Type B pancreatic cell (in vitro differentiated cells): ENCODE measurements around the gene PRLR. TPM values are rescaled to one million over a fixed set of nuclear protein-coding genes. Genes with fewer than 3 reads are reported as not detected.

Experiments
- DNase-seq: peaks from one replicate; pipeline ENCODE4 v3.0.0; 2021; ENCODE audit warnings: mixed read lengths; ENCODE audit not compliant: unreplicated experiment; ENCODE audit errors: extremely low spot score
- H3K27ac Mint-ChIP-seq: 2 replicates; pipeline ENCODE4 v1.8.0; 2021; ENCODE audit warnings: mild to moderate bottlenecking, mixed read lengths
- H3K27me3 Mint-ChIP-seq: 2 replicates; pipeline ENCODE4 v1.8.0; 2021; ENCODE audit warnings: mixed read lengths
- H3K36me3 Mint-ChIP-seq: 2 replicates; pipeline ENCODE4 v1.8.0; 2021; ENCODE audit warnings: mixed read lengths
- H3K4me1 Mint-ChIP-seq: one replicate; pipeline ENCODE4 v1.8.0; 2021; ENCODE audit warnings: mixed read lengths; ENCODE audit not compliant: unreplicated experiment
- H3K4me3 Mint-ChIP-seq: 2 replicates; pipeline ENCODE4 v1.8.0; 2021; ENCODE audit warnings: mild to moderate bottlenecking, mixed read lengths
- H3K9me3 Mint-ChIP-seq: 2 replicates; pipeline ENCODE4 v1.8.0; 2021; ENCODE audit warnings: mixed read lengths
- CTCF ChIP-seq: fragments of 200-600 bp; sonication (generic); conservative IDR thresholded peaks from 2 replicates; pipeline ENCODE4 v1.5.0; 2021; ENCODE audit warnings: antibody characterized with exemption, mild to moderate bottlenecking
- total RNA-seq: library from RNA; stranded (reverse); gene quantifications from 2 replicates; pipeline ENCODE4 v1.2.1, GENCODE V29; 2021; ENCODE audit warnings: low replicate concordance

Gene PRLR
- total RNA-seq, 1 donor from 2014 or later: 6.7 TPM

DNA sequence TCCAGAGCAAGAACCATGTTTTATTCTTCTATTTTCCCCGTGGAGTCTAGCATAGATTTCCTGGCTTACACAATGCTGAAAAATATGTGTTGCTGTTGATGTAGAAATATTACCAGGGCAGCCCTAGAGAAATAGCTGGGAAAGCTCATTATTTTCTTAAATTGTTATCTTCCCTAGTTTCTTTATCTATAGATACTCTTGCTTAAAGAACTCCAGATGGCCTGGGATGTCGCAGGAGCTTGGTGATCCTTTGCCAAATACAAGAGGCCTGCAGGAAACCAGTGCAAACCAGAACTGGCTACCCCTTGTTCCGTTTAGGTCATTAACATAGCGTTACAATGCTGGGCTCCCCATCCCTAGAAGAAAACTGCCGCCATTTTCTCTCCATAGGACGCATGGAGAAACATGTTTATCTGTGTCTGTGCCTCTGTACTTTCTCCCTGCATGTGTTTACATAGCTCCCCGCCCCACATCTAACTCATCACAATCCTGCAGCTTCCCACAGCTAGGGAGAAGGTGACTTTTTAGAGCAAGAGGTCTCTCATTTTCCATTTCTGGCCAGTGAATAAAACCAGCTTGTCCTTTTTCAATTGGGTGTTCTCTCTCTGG, 6.4 kb downstream of the PRLR start:
- Mint-ChIP-seq H3K27me3 (peaks cover 3% of the 10 kb centered on the region), H3K27ac (peak overlapping the region; percentile 5)

GRCh38 chr5:35220967-35221366, 9.3 kb downstream of the PRLR start:
- Mint-ChIP-seq H3K9me3 (no peaks in the 10 kb centered on the region), H3K4me3 (no peak overlapping the region), H3K4me1 (peaks cover 14% of the 10 kb centered on the region), H3K36me3 (no peaks in the 10 kb centered on the region), H3K27me3 (no peaks in the 10 kb centered on the region), H3K27ac (no peak overlapping the region)
- DNase-seq: no peak
- no peak for TF ChIP-seq CTCF

More for the DNA sequence above, 6.4 kb downstream of the PRLR start:
- no peaks in the 10 kb centered on the region for H3K9me3 Mint-ChIP-seq
- H3K36me3 Mint-ChIP-seq: no peaks in the 10 kb centered on the region
- H3K4me3 Mint-ChIP-seq: no peak overlapping the region
- no peak for TF ChIP-seq CTCF
- peaks cover 18% of the 10 kb centered on the region for H3K4me1 Mint-ChIP-seq
- no peak for DNase-seq

DNA sequence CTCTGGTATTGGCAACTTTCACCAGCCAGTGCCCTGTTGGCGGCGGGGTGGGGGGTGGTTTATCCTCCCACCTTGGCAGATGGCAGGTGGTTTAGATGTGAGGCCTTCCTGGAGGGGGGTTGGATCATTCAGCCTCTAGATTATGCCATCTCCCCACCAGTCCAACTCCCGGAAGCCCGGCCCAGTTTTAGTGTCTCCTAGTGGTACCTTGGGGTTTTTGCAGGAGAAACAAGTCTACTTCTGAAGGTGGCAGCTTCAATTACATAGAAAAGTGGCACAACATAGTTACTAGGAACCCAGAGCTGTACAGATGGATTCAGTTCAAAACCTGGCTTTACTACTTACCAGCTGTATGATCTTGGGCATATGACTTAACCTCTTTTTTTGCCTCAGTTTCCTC, 11.3 kb downstream of the PRLR start:
- no peaks in the 10 kb centered on the region for H3K9me3 Mint-ChIP-seq
- DNase-seq: no peak
- no peak for TF ChIP-seq CTCF
- H3K36me3 Mint-ChIP-seq: no peaks in the 10 kb centered on the region
- H3K4me3 Mint-ChIP-seq: no peak overlapping the region
- H3K27ac Mint-ChIP-seq: no peak overlapping the region
- peaks cover 7% of the 10 kb centered on the region for H3K4me1 Mint-ChIP-seq
- no peaks in the 10 kb centered on the region for H3K27me3 Mint-ChIP-seq

GRCh38 chr5:35214051-35214450, 16.2 kb downstream of the PRLR start:
- Mint-ChIP-seq H3K27me3 (no peaks in the 10 kb centered on the region), H3K9me3 (no peaks in the 10 kb centered on the region), H3K4me3 (no peak overlapping the region), H3K4me1 (no peaks in the 10 kb centered on the region), H3K36me3 (no peaks in the 10 kb centered on the region), H3K27ac (no peak overlapping the region)
- no peak for TF ChIP-seq CTCF
- DNase-seq: no peak

DNA sequence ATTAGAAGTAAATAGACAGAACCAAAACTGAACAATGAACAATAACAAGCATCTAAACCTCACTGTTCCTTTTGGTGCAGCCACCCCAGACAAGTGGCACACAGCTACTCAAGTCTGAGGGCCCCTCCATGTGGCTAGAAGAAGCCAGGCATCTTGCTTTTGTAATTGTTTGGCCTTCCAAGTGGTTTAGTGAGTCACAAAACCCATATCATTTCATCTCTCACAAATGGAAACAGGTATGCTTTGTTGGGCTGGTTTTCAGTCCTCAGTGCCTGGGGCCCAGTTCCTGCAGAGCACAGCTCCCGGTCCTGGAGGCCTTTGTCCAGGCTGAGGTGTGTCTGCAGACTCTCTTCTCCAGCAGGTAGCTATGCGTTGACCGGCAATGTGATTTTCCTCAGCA, 16.7 kb downstream of the PRLR start:
- no peaks in the 10 kb centered on the region for H3K36me3 Mint-ChIP-seq
- H3K27ac Mint-ChIP-seq: no peak overlapping the region
- DNase-seq: no peak
- no peaks in the 10 kb centered on the region for H3K27me3 Mint-ChIP-seq
- H3K4me3 Mint-ChIP-seq: no peak overlapping the region
- TF ChIP-seq CTCF: no peak
- no peaks in the 10 kb centered on the region for H3K9me3 Mint-ChIP-seq
- no peaks in the 10 kb centered on the region for H3K4me1 Mint-ChIP-seq
